Left ventricle myocardium inferior (tissue), 1 donor: Measurements from ENCODE around the gene ADCY4. TPM values are rescaled to one million over a fixed set of nuclear protein-coding genes. Genes with fewer than 3 reads are reported as not detected.

Experiments used
- DNase-seq: peaks from one replicate; pipeline ENCODE4 v3.0.0-alpha.2; 2020
- H3K27ac ChIP-seq: fragments of 200-600 bp; replicated peaks from 2 replicates; pipeline ENCODE4 v1.8.0; 2021
- H3K27me3 ChIP-seq: fragments of 200-600 bp; 2 replicates; pipeline ENCODE4 v1.8.0; 2021; ENCODE audit warnings: low read depth
- H3K36me3 ChIP-seq: fragments of 200-600 bp; 2 replicates; pipeline ENCODE4 v1.8.0; 2021
- H3K4me1 ChIP-seq: fragments of 200-600 bp; 2 replicates; pipeline ENCODE4 v1.8.0; 2021
- H3K4me3 ChIP-seq: fragments of 200-600 bp; 2 replicates; pipeline ENCODE4 v1.8.0; 2021; ENCODE audit warnings: mild to moderate bottlenecking, moderate library complexity
- H3K9me3 ChIP-seq: fragments of 200-600 bp; replicated peaks from 2 replicates; pipeline ENCODE4 v1.8.0; 2021
- CTCF ChIP-seq: fragments of 200-600 bp; IDR thresholded peaks from 2 replicates; pipeline ENCODE4 v1.8.0; 2021; ENCODE audit warnings: antibody characterized with exemption, mild to moderate bottlenecking, borderline replicate concordance
- intact Hi-C: fragments of 100-400 bp; cut with micrococcal nuclease; formaldehyde crosslinking; loops from one replicate; pipeline ENCODE4 v1.11.0; 2022
- total RNA-seq: library from RNA; stranded (reverse); fragmentation: NEBNext Ultra II Directional; extraction: Animal tissue kit (Norgen Biotek cat#: 25700); gene quantifications from one replicate; pipeline ENCODE4 v1.2.1, GENCODE V29; 2021
- donor health status: DM: no; HTN: yes; CAD: no; lungs with severe emphysema.

Gene ADCY4
- total RNA-seq, 1 donor from 2014 or later, result 26.6 TPM

- intact Hi-C loops, result no loop called here
- Histone ChIP-seq H3K9me3 (no peaks in the 10 kb centered on the region), H3K27me3 (peaks cover 93% of the 10 kb centered on the region), H3K27ac (no peak overlapping the region), H3K36me3 (no peaks in the 10 kb centered on the region), H3K4me1 (peaks cover 58% of the 10 kb centered on the region), H3K4me3 (no peak overlapping the region)
- TF ChIP-seq CTCF, result no peak
- no peak for DNase-seq
Measured at GRCh38 chr14:24337144-24337823, 2.4 kb upstream of the ADCY4 start.

GRCh38 chr14:24335461-24336171 lies 745 bp upstream of the ADCY4 start:
- Histone ChIP-seq H3K27ac (peak overlapping the region; percentile 95), H3K9me3 (no peaks in the 10 kb centered on the region), H3K27me3 (peaks cover 81% of the 10 kb centered on the region), H3K4me3 (peak overlapping the region; percentile 78), H3K36me3 (peaks cover 5% of the 10 kb centered on the region), H3K4me1 (peaks cover 65% of the 10 kb centered on the region)
- TF ChIP-seq CTCF, result no peak
- no peak for DNase-seq
- intact Hi-C loops, result no loop called here

GRCh38 chr14:24332268-24332993 lies 2.4 kb downstream of the ADCY4 start:
- peak; percentile 52 for DNase-seq
- TF ChIP-seq CTCF, result peak; percentile 77
- Histone ChIP-seq H3K4me3 (peak overlapping the region; percentile 78), H3K9me3 (no peaks in the 10 kb centered on the region), H3K27ac (peak overlapping the region; percentile 95), H3K27me3 (peaks cover 49% of the 10 kb centered on the region), H3K4me1 (peaks cover 40% of the 10 kb centered on the region), H3K36me3 (peaks cover 5% of the 10 kb centered on the region)
- intact Hi-C loops, result loop anchor here (5.0 kb wide), 1 partner anchor 105 kb away; no protein-coding TSS in a partner anchor

GRCh38 chr14:24331731-24332267 lies 3.1 kb downstream of the ADCY4 start:
- Histone ChIP-seq H3K4me3 (peak overlapping the region; percentile 78), H3K9me3 (no peaks in the 10 kb centered on the region), H3K36me3 (peaks cover 5% of the 10 kb centered on the region), H3K27me3 (peaks cover 45% of the 10 kb centered on the region), H3K27ac (peak overlapping the region; percentile 95), H3K4me1 (peaks cover 40% of the 10 kb centered on the region)
- intact Hi-C loops, result loop anchor here (5.0 kb wide), 1 partner anchor 106 kb away; no protein-coding TSS in a partner anchor
- no peak for TF ChIP-seq CTCF
- no peak for DNase-seq

GRCh38 chr14:24330973-24331674 lies 3.7 kb downstream of the ADCY4 start:
- Histone ChIP-seq H3K36me3 (peaks cover 6% of the 10 kb centered on the region), H3K27me3 (peaks cover 38% of the 10 kb centered on the region), H3K27ac (no peak overlapping the region), H3K9me3 (no peaks in the 10 kb centered on the region), H3K4me1 (peaks cover 40% of the 10 kb centered on the region), H3K4me3 (no peak overlapping the region)
- DNase-seq, result no peak
- TF ChIP-seq CTCF, result no peak
- intact Hi-C loops, result loop anchor here (5.0 kb wide), 1 partner anchor 106 kb away; no protein-coding TSS in a partner anchor
